SK-N-SH (cell line): ENCODE results near the gene SRGAP3. TPM values are rescaled to one million over a fixed set of nuclear protein-coding genes. Genes with fewer than 3 reads are reported as not detected.

ENCODE experiments used
- CTCF ChIA-PET: fragments of 300-600, 350-600 bp; formaldehyde crosslinking; extraction: SDS; loops from one replicate; lab custom pipeline; 2021; lab: Yijun Ruan, JAX
- POLR2A ChIA-PET: fragments of 350-600 bp; sonication (Branson Sonifier 250); formaldehyde crosslinking; extraction: SDS; loops from one replicate; lab custom pipeline; 2020; ENCODE audit warnings: antibody characterized with exemption, inconsistent platforms; lab: Yijun Ruan, JAX
- DNase-seq: peaks from one replicate; pipeline ENCODE4 v3.0.0; 2012
- H2AFZ ChIP-seq: fragments of 200-600 bp; sonication (generic); 2 replicates; pipeline ENCODE4 v1.8.1; 2016; ENCODE audit warnings: antibody characterized with exemption, mild to moderate bottlenecking, low read depth
- H3F3A ChIP-seq: fragments of 200-600 bp; sonication (generic); replicated peaks from 2 replicates; pipeline ENCODE3; 2016; ENCODE audit warnings: antibody characterized with exemption, mild to moderate bottlenecking; ENCODE audit not compliant: insufficient read depth
- H3K27ac ChIP-seq, 2 experiments: fragments of 200-500 bp in 1 of 2; fragments of 200-600 bp in 1 of 2; sonication (Bioruptor generic) in 1 of 2; sonication (generic), shearing (Covaris generic) in 1 of 2; 2 replicates each; pipeline versions ENCODE4 v1.5.1 to v1.6.1; 2014 to 2016; ENCODE audit warnings: low read depth in 2 of 2, inconsistent platforms in 1 of 2, low read length in 1 of 2, mild to moderate bottlenecking in 1 of 2, mixed read lengths in 1 of 2
- H3K27me3 ChIP-seq: fragments of 200-600 bp; sonication (generic), shearing (Covaris generic); 2 replicates; pipeline ENCODE4 v1.6.1; 2016; ENCODE audit warnings: mixed run types; ENCODE audit not compliant: insufficient read depth
- H3K36me3 ChIP-seq, 2 experiments: fragments of 200-500 bp in 1 of 2; fragments of 200-600 bp in 1 of 2; sonication (Bioruptor generic) in 1 of 2; sonication (generic) in 1 of 2; replicated peaks in 1 of 2; 2 replicates each; pipeline versions ENCODE3 to v1.5.1; 2014 to 2016; ENCODE audit warnings: low read length in 1 of 2, mild to moderate bottlenecking in 1 of 2; ENCODE audit not compliant: insufficient read depth in 2 of 2, control insufficient read depth in 1 of 2
- H3K4me1 ChIP-seq, 2 experiments: fragments of 200-500 bp in 1 of 2; fragments of 200-600 bp in 1 of 2; sonication (Bioruptor generic) in 1 of 2; sonication (generic), shearing (Covaris generic) in 1 of 2; 2 replicates each; pipeline versions ENCODE4 v1.5.1 to v1.6.1; 2014 to 2016; ENCODE audit warnings: low read depth in 1 of 2, low read length in 1 of 2, mixed run types in 1 of 2; ENCODE audit not compliant: insufficient read depth in 2 of 2, control insufficient read depth in 1 of 2
- H3K4me2 ChIP-seq: fragments of 200-600 bp; sonication (generic), shearing (Covaris generic); 2 replicates; pipeline ENCODE4 v1.6.1; 2017; ENCODE audit warnings: mixed run types
- H3K4me3 ChIP-seq, 2 experiments: fragments of 200-500 bp in 1 of 2; fragments of 200-600 bp in 1 of 2; sonication (Bioruptor generic) in 1 of 2; sonication (generic), shearing (Covaris generic) in 1 of 2; 2 replicates each; pipeline versions ENCODE4 v1.5.1 to v1.8.1; 2014 to 2016; ENCODE audit warnings: low read depth in 2 of 2, inconsistent platforms in 1 of 2, low read length in 1 of 2, mild to moderate bottlenecking in 1 of 2, mixed read lengths in 1 of 2, moderate library complexity in 1 of 2
- H3K79me2 ChIP-seq: fragments of 200-600 bp; sonication (generic); 2 replicates; pipeline ENCODE4 v1.8.1; 2017; ENCODE audit warnings: mild to moderate bottlenecking; ENCODE audit not compliant: insufficient read depth
- H3K9ac ChIP-seq: fragments of 200-600 bp; sonication (generic); 2 replicates; pipeline ENCODE4 v1.6.1; 2017; ENCODE audit warnings: mixed run types
- H3K9me2 ChIP-seq: fragments of 200-600 bp; sonication (generic); 2 replicates; pipeline ENCODE4 v1.6.1; 2017; ENCODE audit warnings: mixed run types
- H3K9me3 ChIP-seq: fragments of 200-600 bp; sonication (generic); 2 replicates; pipeline ENCODE4 v1.6.1; 2017; ENCODE audit warnings: mixed run types, mild to moderate bottlenecking, moderate library complexity
- H4K20me1 ChIP-seq: fragments of 200-600 bp; sonication (generic); 2 replicates; pipeline ENCODE4 v1.6.1; 2017; ENCODE audit warnings: mild to moderate bottlenecking, mixed run types; ENCODE audit not compliant: insufficient read depth
- EP300 ChIP-seq, 2 experiments: IDR thresholded peaks; 2 replicates each; pipeline versions ENCODE4 v1.4.0 to v1.6.1; 2012; ENCODE audit warnings: borderline replicate concordance in 1 of 2, low read depth in 1 of 2, low read length in 1 of 2
- EZH2phosphoT487 ChIP-seq: fragments of 200-600 bp; sonication (generic); IDR thresholded peaks from 2 replicates; pipeline ENCODE4 v1.6.1; 2017; ENCODE audit warnings: low read depth, mixed run types, mild to moderate bottlenecking, antibody characterized with exemption, moderate library complexity, borderline replicate concordance
- FOSL2 ChIP-seq: IDR thresholded peaks from 2 replicates; pipeline ENCODE4 v1.4.0; 2012; ENCODE audit warnings: low read depth, mild to moderate bottlenecking, moderate library complexity, borderline replicate concordance
- FOXJ3 ChIP-seq: sonication (generic); formaldehyde crosslinking; IDR thresholded peaks from 2 replicates; pipeline ENCODE4 v1.5.1; 2020; ENCODE audit warnings: mild to moderate bottlenecking, missing genetic modification reagents
- FOXM1 ChIP-seq: IDR thresholded peaks from 2 replicates; pipeline ENCODE4 v1.4.0; 2012; ENCODE audit warnings: low read depth, mild to moderate bottlenecking
- JUND ChIP-seq: IDR thresholded peaks from 2 replicates; pipeline ENCODE4 v1.4.0; 2012
- MXI1 ChIP-seq: IDR thresholded peaks from 2 replicates; pipeline ENCODE4 v1.6.1; 2012; ENCODE audit warnings: mild to moderate bottlenecking, low read depth, low read length, improper control_type of control experiment
- NFIC ChIP-seq: IDR thresholded peaks from 2 replicates; pipeline ENCODE4 v1.4.0; 2012; ENCODE audit warnings: borderline replicate concordance
- NRF1 ChIP-seq: IDR thresholded peaks from 2 replicates; pipeline ENCODE4 v1.6.1; 2012; ENCODE audit warnings: low read depth, mild to moderate bottlenecking, low read length
- PBX3 ChIP-seq: IDR thresholded peaks from 2 replicates; pipeline ENCODE4; 2012
- POLR2AphosphoS5 ChIP-seq: IDR thresholded peaks from 2 replicates; pipeline ENCODE4 v1.6.1; 2012; ENCODE audit warnings: low read depth, low read length
- RAD21 ChIP-seq: IDR thresholded peaks from 2 replicates; pipeline ENCODE4 v1.6.1; 2012; ENCODE audit warnings: mild to moderate bottlenecking, low read length
- RCOR1 ChIP-seq: fragments of 150-350 bp; IDR thresholded peaks from 2 replicates; pipeline ENCODE4 v1.6.1; 2017; ENCODE audit warnings: antibody characterized with exemption, low read length
- SIN3A ChIP-seq: IDR thresholded peaks from 2 replicates; pipeline ENCODE4 v1.6.1; 2012; ENCODE audit warnings: low read depth, mild to moderate bottlenecking, low read length, moderate library complexity, borderline replicate concordance
- SMC3 ChIP-seq: IDR thresholded peaks from 2 replicates; pipeline ENCODE4 v1.6.1; 2012; ENCODE audit warnings: low read depth, low read length, improper control_type of control experiment
- TCF12 ChIP-seq: IDR thresholded peaks from 2 replicates; pipeline ENCODE4 v1.4.0; 2012
- TEAD4 ChIP-seq: IDR thresholded peaks from 2 replicates; pipeline ENCODE4 v1.4.0; 2012; ENCODE audit warnings: mild to moderate bottlenecking, borderline replicate concordance; ENCODE audit not compliant: insufficient read depth
- WGBS: methylation state at CpG from one replicate; pipeline ENCODE4 v1.1.6; 2017; ENCODE audit warnings: low lambda C conversion rate; 5-methylcytosine and 5-hydroxymethylcytosine counted together
- polyA plus RNA-seq, 3 experiments: library from polyadenylated mRNA; depleted of rRNA; stranded (reverse); fragments of >200 nt; gene quantifications; 2 replicates each; pipeline ENCODE4 v1.2.3, GENCODE V29; 2012
- TF ChIP-seq, protein P1 (sequence below): fragments of 200-600 bp; sonication (generic); IDR thresholded peaks from 2 replicates; pipeline ENCODE4 v1.6.1; 2017; ENCODE audit warnings: antibody characterized with exemption, mild to moderate bottlenecking, moderate library complexity
- TF ChIP-seq, protein P2 (sequence below): IDR thresholded peaks from 2 replicates; pipeline ENCODE4 v1.4.0; 2012; ENCODE audit warnings: low read depth
- TF ChIP-seq, protein P3 (sequence below): fragments of 150-350 bp; IDR thresholded peaks from 2 replicates; pipeline ENCODE4 v1.6.1; 2017; ENCODE audit warnings: antibody characterized with exemption, low read length, low read depth, borderline replicate concordance
- TF ChIP-seq, protein P4 (sequence below): fragments of 150-350 bp; IDR thresholded peaks from 2 replicates; pipeline ENCODE4 v1.6.1; 2016; ENCODE audit warnings: mild to moderate bottlenecking, low read depth, low read length

Gene SRGAP3
- polyA plus RNA-seq, 1 of the 3 experiments (the other 2 are of a cell fraction) = 2.8 TPM

DNA sequence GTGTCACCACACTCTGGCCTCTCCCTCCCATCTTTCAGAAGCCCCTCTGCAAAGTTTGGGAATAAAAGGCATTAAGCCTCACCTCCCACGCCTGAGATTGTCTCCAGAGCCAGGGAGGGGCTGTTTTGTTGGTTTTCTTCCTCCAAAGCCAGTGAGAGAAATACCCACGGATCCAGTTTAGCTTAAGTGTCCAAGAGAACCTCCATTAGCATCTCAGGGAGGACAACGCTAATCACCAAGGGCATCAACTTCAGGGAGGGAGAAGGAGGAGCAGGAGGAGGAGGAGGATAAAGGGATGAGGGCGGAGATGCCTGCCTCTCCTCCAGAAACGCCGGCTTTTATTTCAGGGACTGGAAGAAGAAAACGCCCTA, 101.6 kb downstream of the SRGAP3 start:
- no peaks in the 10 kb centered on the region for H3K36me3 ChIP-seq
- no peaks in the 10 kb centered on the region for H3K79me2 ChIP-seq
- no peak for DNase-seq
- no peaks in the 10 kb centered on the region for H4K20me1 ChIP-seq
- ChIA-PET CTCF (no interaction called here), POLR2A (no interaction called here)
- H3K9me3 ChIP-seq = no peaks in the 10 kb centered on the region
- no peaks in the 10 kb centered on the region for H3K4me1 ChIP-seq
- H3K4me2 ChIP-seq = no peak overlapping the region
- H3K9ac ChIP-seq = no peak overlapping the region
- no peaks in the 10 kb centered on the region for H3K27me3 ChIP-seq
- H3K27ac ChIP-seq = no peak overlapping the region
- no peaks in the 10 kb centered on the region for H3K9me2 ChIP-seq
- TF ChIP-seq, protein P1, sequence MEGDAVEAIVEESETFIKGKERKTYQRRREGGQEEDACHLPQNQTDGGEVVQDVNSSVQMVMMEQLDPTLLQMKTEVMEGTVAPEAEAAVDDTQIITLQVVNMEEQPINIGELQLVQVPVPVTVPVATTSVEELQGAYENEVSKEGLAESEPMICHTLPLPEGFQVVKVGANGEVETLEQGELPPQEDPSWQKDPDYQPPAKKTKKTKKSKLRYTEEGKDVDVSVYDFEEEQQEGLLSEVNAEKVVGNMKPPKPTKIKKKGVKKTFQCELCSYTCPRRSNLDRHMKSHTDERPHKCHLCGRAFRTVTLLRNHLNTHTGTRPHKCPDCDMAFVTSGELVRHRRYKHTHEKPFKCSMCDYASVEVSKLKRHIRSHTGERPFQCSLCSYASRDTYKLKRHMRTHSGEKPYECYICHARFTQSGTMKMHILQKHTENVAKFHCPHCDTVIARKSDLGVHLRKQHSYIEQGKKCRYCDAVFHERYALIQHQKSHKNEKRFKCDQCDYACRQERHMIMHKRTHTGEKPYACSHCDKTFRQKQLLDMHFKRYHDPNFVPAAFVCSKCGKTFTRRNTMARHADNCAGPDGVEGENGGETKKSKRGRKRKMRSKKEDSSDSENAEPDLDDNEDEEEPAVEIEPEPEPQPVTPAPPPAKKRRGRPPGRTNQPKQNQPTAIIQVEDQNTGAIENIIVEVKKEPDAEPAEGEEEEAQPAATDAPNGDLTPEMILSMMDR = no peak
- no peak for TF ChIP-seq SMC3
- TF ChIP-seq, protein P2, sequence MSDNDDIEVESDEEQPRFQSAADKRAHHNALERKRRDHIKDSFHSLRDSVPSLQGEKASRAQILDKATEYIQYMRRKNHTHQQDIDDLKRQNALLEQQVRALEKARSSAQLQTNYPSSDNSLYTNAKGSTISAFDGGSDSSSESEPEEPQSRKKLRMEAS = no peak
- no peak for TF ChIP-seq JUND
- no peak for TF ChIP-seq POLR2AphosphoS5
- no peak for TF ChIP-seq EP300 (IDR thresholded peaks at IDR 0.05; ENCODE audit: borderline replicate concordance in 1 of 2, low read depth in 1 of 2, low read length in 1 of 2)
- TF ChIP-seq TCF12 = no peak
- TF ChIP-seq SIN3A = no peak
- TF ChIP-seq EZH2phosphoT487 = no peak
- no peak for TF ChIP-seq FOXM1
- no peak for TF ChIP-seq TEAD4
- TF ChIP-seq RAD21 = no peak
- TF ChIP-seq FOXJ3 (CRISPR knock-in tag) = no peak
- TF ChIP-seq FOSL2 = no peak
- no peak for TF ChIP-seq NFIC
- no peaks in the 10 kb centered on the region for H3F3A ChIP-seq
- no peak overlapping the region for H3K4me3 ChIP-seq
- WGBS = 56% methylated on average over 7 of the region's 7 CpGs
- H2AFZ ChIP-seq = no peak overlapping the region

DNA sequence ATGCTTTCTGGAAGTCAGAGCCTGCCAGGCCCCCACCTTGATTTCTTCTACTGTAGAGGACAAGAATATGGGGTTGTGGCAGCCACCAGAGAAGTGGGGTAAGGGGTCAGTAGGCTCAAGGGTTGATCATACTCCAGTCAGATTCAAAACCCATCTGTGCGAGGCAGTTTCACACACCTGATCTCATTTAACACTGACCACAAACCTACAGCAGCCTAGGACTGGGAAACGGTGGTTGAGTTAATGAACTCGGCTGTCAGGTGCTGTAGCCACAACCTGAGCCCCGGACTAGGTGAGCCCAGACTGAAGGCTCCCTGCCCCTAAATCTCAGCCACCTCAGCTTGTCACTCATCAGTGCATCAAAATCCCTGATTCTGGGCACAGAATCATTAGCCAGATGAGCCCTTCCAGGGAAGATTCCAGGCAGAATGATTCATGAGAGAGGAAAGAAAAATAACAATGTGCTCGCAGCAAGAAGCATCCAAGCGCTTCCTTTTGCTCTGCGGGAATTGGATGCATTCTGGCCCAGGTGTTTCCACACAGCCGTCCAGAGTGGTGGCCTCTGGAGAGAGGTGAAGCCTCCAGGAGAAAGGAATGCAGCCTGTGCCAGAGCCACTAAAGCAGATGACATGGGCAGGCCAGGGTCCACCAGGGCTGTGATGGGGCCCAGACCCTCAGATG, 102.1 kb downstream of the SRGAP3 start:
- Histone ChIP-seq H3K4me3 (no peak overlapping the region), H3K79me2 (no peaks in the 10 kb centered on the region), H2AFZ (no peak overlapping the region), H3K4me1 (no peaks in the 10 kb centered on the region), H3K36me3 (no peaks in the 10 kb centered on the region), H3K9ac (no peak overlapping the region), H3K9me2 (no peaks in the 10 kb centered on the region), H3K27ac (no peak overlapping the region), H3K9me3 (no peaks in the 10 kb centered on the region), H3K4me2 (no peak overlapping the region), H4K20me1 (no peaks in the 10 kb centered on the region), H3K27me3 (no peaks in the 10 kb centered on the region), H3F3A (no peaks in the 10 kb centered on the region)
- POLR2A ChIA-PET = no interaction called here
- 58% methylated on average over 7 of the region's 8 CpGs for WGBS
- CTCF ChIA-PET = no interaction called here
- no peak for DNase-seq
- TF ChIP-seq RCOR1 = no peak
- TF ChIP-seq, protein P3, sequence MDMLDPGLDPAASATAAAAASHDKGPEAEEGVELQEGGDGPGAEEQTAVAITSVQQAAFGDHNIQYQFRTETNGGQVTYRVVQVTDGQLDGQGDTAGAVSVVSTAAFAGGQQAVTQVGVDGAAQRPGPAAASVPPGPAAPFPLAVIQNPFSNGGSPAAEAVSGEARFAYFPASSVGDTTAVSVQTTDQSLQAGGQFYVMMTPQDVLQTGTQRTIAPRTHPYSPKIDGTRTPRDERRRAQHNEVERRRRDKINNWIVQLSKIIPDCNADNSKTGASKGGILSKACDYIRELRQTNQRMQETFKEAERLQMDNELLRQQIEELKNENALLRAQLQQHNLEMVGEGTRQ = no peak
- TF ChIP-seq, protein P4, sequence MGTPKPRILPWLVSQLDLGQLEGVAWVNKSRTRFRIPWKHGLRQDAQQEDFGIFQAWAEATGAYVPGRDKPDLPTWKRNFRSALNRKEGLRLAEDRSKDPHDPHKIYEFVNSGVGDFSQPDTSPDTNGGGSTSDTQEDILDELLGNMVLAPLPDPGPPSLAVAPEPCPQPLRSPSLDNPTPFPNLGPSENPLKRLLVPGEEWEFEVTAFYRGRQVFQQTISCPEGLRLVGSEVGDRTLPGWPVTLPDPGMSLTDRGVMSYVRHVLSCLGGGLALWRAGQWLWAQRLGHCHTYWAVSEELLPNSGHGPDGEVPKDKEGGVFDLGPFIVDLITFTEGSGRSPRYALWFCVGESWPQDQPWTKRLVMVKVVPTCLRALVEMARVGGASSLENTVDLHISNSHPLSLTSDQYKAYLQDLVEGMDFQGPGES = no peak
- no peak for TF ChIP-seq NRF1
- TF ChIP-seq MXI1 = no peak
- TF ChIP-seq PBX3 = no peak
- TF ChIP-seq TCF12 = no peak
- TF ChIP-seq, protein P1 = no peak
- no peak for TF ChIP-seq EP300 (IDR thresholded peaks at IDR 0.05; ENCODE audit: borderline replicate concordance in 1 of 2, low read depth in 1 of 2, low read length in 1 of 2)
- TF ChIP-seq NFIC = no peak
- no peak for TF ChIP-seq TEAD4
- no peak for TF ChIP-seq FOXJ3 (CRISPR knock-in tag)
